Osteocyte (in vitro differentiated cells): Measurements from ENCODE around the gene CATSPERD. TPM values are rescaled to one million over a fixed set of nuclear protein-coding genes. Genes with fewer than 3 reads are reported as not detected.
"Not testable (repeated sequence)": the region's sequence is repeated elsewhere in the genome, so short reads cannot be mapped to it uniquely, and the experiment has no call there.

Experiments used
- DNase-seq: peaks from one replicate; pipeline ENCODE4 v3.0.0; 2021; ENCODE audit warnings: mixed read lengths; ENCODE audit not compliant: unreplicated experiment; ENCODE audit errors: extremely low spot score
- H3K27ac Mint-ChIP-seq: one replicate; pipeline ENCODE4 v1.8.0; 2021; ENCODE audit warnings: mild to moderate bottlenecking, mixed read lengths; ENCODE audit not compliant: unreplicated experiment
- H3K27me3 Mint-ChIP-seq: one replicate; pipeline ENCODE4 v1.8.0; 2021; ENCODE audit warnings: mixed read lengths; ENCODE audit not compliant: unreplicated experiment
- H3K36me3 Mint-ChIP-seq: one replicate; pipeline ENCODE4 v1.8.0; 2021; ENCODE audit warnings: mixed read lengths; ENCODE audit not compliant: unreplicated experiment
- H3K4me1 Mint-ChIP-seq: one replicate; pipeline ENCODE4 v1.8.0; 2021; ENCODE audit warnings: mixed read lengths; ENCODE audit not compliant: unreplicated experiment
- H3K4me3 Mint-ChIP-seq: one replicate; pipeline ENCODE4 v1.8.0; 2021; ENCODE audit warnings: mild to moderate bottlenecking, moderate library complexity, mixed read lengths; ENCODE audit not compliant: unreplicated experiment
- H3K9me3 Mint-ChIP-seq: one replicate; pipeline ENCODE4 v1.8.0; 2021; ENCODE audit warnings: mixed read lengths; ENCODE audit not compliant: unreplicated experiment
- CTCF ChIP-seq: fragments of 200-600 bp; sonication (generic); IDR thresholded peaks from 2 replicates; pipeline ENCODE4 v1.5.0; 2021; ENCODE audit warnings: antibody characterized with exemption, mild to moderate bottlenecking, moderate library complexity
- total RNA-seq: library from RNA; stranded (reverse); gene quantifications from 2 replicates; pipeline ENCODE4 v1.2.1, GENCODE V29; 2021

CATSPERD gene
- total RNA-seq, 1 donor from 2014 or later, result not detected

DNA sequence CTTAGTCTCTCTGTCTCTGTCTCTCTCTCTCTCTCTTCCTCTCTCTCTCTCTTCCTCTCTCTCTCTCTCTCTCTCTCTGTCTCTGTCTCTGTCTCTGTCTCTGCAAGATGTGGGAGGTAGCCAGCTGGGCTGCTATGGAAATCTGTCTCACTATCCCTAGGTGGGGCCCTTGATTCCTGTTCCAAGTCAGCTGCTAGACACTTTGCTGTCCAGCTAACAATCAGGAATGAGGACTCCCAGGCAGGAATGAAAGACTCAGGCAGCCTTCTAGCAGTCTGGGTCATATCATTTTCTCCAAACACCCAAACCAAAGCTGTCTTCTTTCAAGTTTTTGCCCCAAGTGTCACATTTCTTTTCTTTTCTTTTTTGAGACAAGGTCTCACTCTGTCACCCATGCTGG lies 23.2 kb downstream of the CATSPERD start:
- no peak for DNase-seq
- H3K4me1 Mint-ChIP-seq, result no peaks in the 10 kb centered on the region
- H3K27me3 Mint-ChIP-seq, result peaks cover 15% of the 10 kb centered on the region
- no peak overlapping the region for H3K27ac Mint-ChIP-seq
- no peak overlapping the region for H3K4me3 Mint-ChIP-seq
- H3K36me3 Mint-ChIP-seq, result no peaks in the 10 kb centered on the region
- TF ChIP-seq CTCF, result no peak
- no peaks in the 10 kb centered on the region for H3K9me3 Mint-ChIP-seq

DNA sequence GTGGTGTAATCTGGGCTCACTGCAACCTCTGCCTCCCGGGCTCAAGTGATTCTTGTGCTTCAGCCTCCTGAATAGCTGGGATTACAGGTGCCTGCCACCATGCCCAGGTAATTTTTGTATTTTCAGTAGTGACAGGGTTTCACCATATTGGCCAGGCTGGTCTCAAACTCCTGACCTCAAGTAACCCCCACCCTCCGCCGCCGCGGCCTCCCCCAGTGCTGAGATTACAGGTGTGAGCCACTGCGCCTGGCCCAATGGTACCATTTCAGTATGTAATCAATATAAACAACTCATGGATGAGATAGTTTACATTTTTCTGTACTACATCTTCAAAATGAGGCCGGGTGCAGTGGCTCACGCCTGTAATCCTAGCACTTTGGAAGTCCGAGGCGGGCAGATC lies 24.6 kb downstream of the CATSPERD start:
- not testable (repeated sequence) for H3K4me3 Mint-ChIP-seq, H3K36me3 Mint-ChIP-seq, H3K4me1 Mint-ChIP-seq, H3K9me3 Mint-ChIP-seq, DNase-seq, H3K27ac Mint-ChIP-seq
- H3K27me3 Mint-ChIP-seq, result peaks cover 15% of the 10 kb centered on the region

DNA sequence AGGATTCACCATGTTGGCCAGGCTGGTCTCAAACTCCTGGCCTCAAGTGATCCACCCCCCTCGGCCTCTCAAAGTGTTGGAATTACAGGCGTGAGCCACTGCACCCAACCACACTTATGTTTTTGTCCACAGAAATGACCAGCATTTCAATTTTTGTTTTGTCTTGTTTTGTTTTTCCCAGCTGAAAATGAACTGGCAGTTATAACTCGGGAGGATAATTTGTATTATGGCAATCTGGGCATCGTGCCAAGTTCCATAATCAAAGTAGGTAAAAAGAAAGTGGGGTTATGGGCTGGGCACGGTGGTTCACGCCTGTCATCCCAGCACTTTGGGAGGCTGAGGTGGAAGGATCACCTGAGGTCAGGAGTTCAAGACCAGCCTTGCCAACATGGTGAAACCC lies 28.5 kb downstream of the CATSPERD start:
- not testable (repeated sequence) for H3K4me3 Mint-ChIP-seq, H3K36me3 Mint-ChIP-seq, H3K9me3 Mint-ChIP-seq, H3K27ac Mint-ChIP-seq, H3K27me3 Mint-ChIP-seq, H3K4me1 Mint-ChIP-seq, DNase-seq

DNA sequence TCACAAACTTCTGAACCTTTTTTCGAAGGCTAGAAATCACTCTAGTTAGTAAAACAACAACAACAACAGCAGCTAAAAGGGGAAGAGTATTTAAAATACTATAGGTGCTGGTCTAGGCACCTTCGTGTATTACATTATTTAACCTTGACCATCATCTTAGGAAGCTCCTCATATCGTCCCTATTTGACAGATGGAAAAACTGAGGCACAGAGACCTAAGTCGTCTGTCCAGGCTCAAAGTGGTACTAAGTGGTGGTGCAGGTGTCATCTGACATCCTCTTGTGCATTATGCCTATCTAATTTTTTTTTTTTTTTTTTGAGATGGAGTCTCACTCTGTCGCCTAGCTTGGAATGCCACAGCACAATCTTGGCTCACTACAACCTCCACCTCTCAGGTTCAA lies 29.1 kb downstream of the CATSPERD start:
- no peak for DNase-seq
- H3K36me3 Mint-ChIP-seq, result no peaks in the 10 kb centered on the region
- no peak overlapping the region for H3K27ac Mint-ChIP-seq
- H3K9me3 Mint-ChIP-seq, result no peaks in the 10 kb centered on the region
- TF ChIP-seq CTCF, result no peak
- H3K4me3 Mint-ChIP-seq, result no peak overlapping the region
- H3K27me3 Mint-ChIP-seq, result peaks cover 10% of the 10 kb centered on the region
- H3K4me1 Mint-ChIP-seq, result no peaks in the 10 kb centered on the region

DNA sequence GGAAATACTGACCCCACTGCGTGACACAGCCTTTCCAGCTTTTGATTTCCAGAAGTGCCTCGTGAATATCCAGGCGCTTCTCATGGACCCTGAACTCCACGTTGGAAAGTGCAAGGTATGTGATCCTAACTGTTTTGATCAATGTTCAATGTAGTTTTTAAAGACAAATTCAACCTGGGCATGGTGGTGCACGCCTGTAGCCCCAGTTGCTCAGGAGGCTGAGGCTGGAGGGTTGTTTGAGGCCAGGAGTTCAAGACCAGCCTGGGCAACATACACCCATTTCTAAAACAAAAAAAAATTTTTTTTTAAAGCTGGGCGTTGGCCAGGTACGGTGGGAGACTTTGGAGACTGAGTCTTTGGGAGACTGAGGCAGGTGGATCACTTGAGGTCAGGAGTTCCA lies 31.3 kb downstream of the CATSPERD start:
- peaks cover 4% of the 10 kb centered on the region for H3K27me3 Mint-ChIP-seq
- no peaks in the 10 kb centered on the region for H3K36me3 Mint-ChIP-seq
- no peak for TF ChIP-seq CTCF
- H3K4me1 Mint-ChIP-seq, result no peaks in the 10 kb centered on the region
- H3K9me3 Mint-ChIP-seq, result no peaks in the 10 kb centered on the region
- no peak overlapping the region for H3K27ac Mint-ChIP-seq
- H3K4me3 Mint-ChIP-seq, result no peak overlapping the region
- DNase-seq, result no peak

DNA sequence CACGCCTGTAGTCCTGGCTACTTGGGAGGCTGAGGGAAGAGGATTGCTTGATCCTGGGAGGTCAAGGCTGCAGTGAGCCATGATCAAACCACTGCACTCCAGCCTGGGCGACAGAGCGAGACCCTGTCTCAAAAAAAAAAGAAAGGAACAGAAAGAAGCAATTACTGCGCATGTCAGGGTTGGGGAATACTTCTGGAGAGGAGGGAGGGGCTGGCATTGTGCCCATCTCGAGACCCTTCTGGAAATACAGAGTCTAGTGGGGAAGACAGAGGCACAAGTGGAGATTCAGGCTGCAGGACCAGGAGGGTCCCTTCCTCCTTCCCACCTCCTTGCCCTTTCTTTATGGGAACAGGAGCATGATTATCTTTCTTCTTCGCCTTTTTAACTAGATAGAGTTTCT lies 33.3 kb downstream of the CATSPERD start:
- H3K9me3 Mint-ChIP-seq, result no peaks in the 10 kb centered on the region
- H3K4me1 Mint-ChIP-seq, result no peaks in the 10 kb centered on the region
- DNase-seq, result no peak
- peaks cover 4% of the 10 kb centered on the region for H3K27me3 Mint-ChIP-seq
- no peak overlapping the region for H3K27ac Mint-ChIP-seq
- no peak for TF ChIP-seq CTCF
- H3K4me3 Mint-ChIP-seq, result no peak overlapping the region
- no peaks in the 10 kb centered on the region for H3K36me3 Mint-ChIP-seq
